Panc1 (cell line): ENCODE data around the gene ZCCHC24. TPM values are rescaled to one million over a fixed set of nuclear protein-coding genes. Genes with fewer than 3 reads are reported as not detected.

Experiments
- ATAC-seq: fragments of 200-7000 bp; cut with Tn5 transposase; 2 replicates; pipeline ENCODE4 v1.9.1; 2020; ENCODE audit warnings: mild to moderate bottlenecking, moderate library complexity
- BruUV-seq: library from RNA; stranded (reverse); fragments of 400-500 nt; replicated peaks from 2 replicates; lab custom pipeline; 2021; lab: Mats Ljungman, UMichigan
- CTCF ChIA-PET: fragments of 300-600 bp; sonication (Branson Sonifier 250); formaldehyde crosslinking; loops from one replicate; lab custom pipeline; 2022; ENCODE audit warnings: antibody characterized with exemption; lab: Charles Lee
- POLR2A ChIA-PET: fragments of 300-600 bp; sonication (Branson Sonifier 250); formaldehyde crosslinking; loops from one replicate; lab custom pipeline; 2022; ENCODE audit warnings: antibody characterized with exemption; lab: Charles Lee
- DNase-seq: peaks from one replicate; pipeline ENCODE4 v3.0.0-alpha.2; 2010; ENCODE audit warnings: low read depth, low spot score
- H3K27ac ChIP-seq: 2 replicates; pipeline ENCODE4 v1.5.1; 2011; ENCODE audit warnings: mild to moderate bottlenecking, low read length, inconsistent platforms
- H3K27me3 ChIP-seq: fragments of 200-500 bp; sonication (Bioruptor generic); 2 replicates; pipeline ENCODE4 v1.6.0; 2014; ENCODE audit warnings: low read length, inconsistent platforms; ENCODE audit not compliant: control insufficient read depth, insufficient read depth
- H3K36me3 ChIP-seq: fragments of 200-500 bp; sonication (Bioruptor generic); 2 replicates; pipeline ENCODE4 v1.5.1; 2014; ENCODE audit warnings: inconsistent platforms, mild to moderate bottlenecking, low read length, moderate library complexity; ENCODE audit not compliant: control insufficient read depth, insufficient read depth
- H3K4me1 ChIP-seq: 2 replicates; pipeline ENCODE4 v1.5.1; 2011; ENCODE audit warnings: inconsistent platforms, mild to moderate bottlenecking, low read length, moderate library complexity; ENCODE audit not compliant: control insufficient read depth, insufficient read depth
- H3K4me3 ChIP-seq, 2 experiments: 2 replicates each; pipeline ENCODE4 v1.5.1; 2011 to 2012; ENCODE audit warnings: low read depth in 2 of 2, low read length in 2 of 2, mild to moderate bottlenecking in 2 of 2, inconsistent platforms in 1 of 2, moderate library complexity in 1 of 2
- H3K9me3 ChIP-seq: fragments of 200-500 bp; sonication (Bioruptor generic); 2 replicates; pipeline ENCODE4 v1.5.1; 2014; ENCODE audit warnings: low read depth, mild to moderate bottlenecking, inconsistent platforms, low read length, moderate library complexity; ENCODE audit not compliant: control insufficient read depth, insufficient read depth
- POLR2AphosphoS5 ChIP-seq: IDR thresholded peaks from 2 replicates; pipeline ENCODE4 v1.6.1; 2012; ENCODE audit warnings: mild to moderate bottlenecking, low read depth, low read length, moderate library complexity
- SIN3A ChIP-seq: IDR thresholded peaks from 2 replicates; pipeline ENCODE4 v1.6.1; 2012; ENCODE audit warnings: low read depth, mild to moderate bottlenecking, low read length, moderate library complexity, borderline replicate concordance; ENCODE audit not compliant: insufficient read depth
- TCF7L2 ChIP-seq: IDR thresholded peaks from 2 replicates; pipeline ENCODE4 v1.6.1; 2011; ENCODE audit warnings: mild to moderate bottlenecking, low read depth, low read length, inconsistent platforms
- in situ Hi-C: cut with HindIII; loops from 2 replicates; pipeline ENCODE4 v1.10.0; 2016; ENCODE audit warnings: low sequenced_read_pairs, low pct_unique_long_range_greater_than_20kb
- intact Hi-C: fragments of 100-400 bp; cut with micrococcal nuclease; formaldehyde crosslinking; loops from one replicate; pipeline ENCODE4 v1.10.0; 2022; ENCODE audit not compliant: unreplicated experiment
- total RNA-seq: library from RNA; stranded (reverse); gene quantifications from one replicate; pipeline ENCODE4 v1.2.1, GENCODE V29; 2021; ENCODE audit not compliant: unreplicated experiment
- TF ChIP-seq, protein P1 (sequence below): fragments of 450-650 bp; IDR thresholded peaks from 2 replicates; pipeline ENCODE4 v1.5.1; 2017; ENCODE audit warnings: mild to moderate bottlenecking
- TF ChIP-seq, protein P2 (sequence below), 2 experiments: IDR thresholded peaks; 2 replicates each; pipeline ENCODE4 v1.6.1; 2011 to 2012; ENCODE audit warnings: low read depth in 2 of 2, control low read depth in 1 of 2, low read length in 1 of 2, mild to moderate bottlenecking in 1 of 2, moderate library complexity in 1 of 2; ENCODE audit not compliant: insufficient read depth in 1 of 2

The ZCCHC24 gene
- total RNA-seq, 1 experiment from 2014 or later, result 7.8 TPM

DNA sequence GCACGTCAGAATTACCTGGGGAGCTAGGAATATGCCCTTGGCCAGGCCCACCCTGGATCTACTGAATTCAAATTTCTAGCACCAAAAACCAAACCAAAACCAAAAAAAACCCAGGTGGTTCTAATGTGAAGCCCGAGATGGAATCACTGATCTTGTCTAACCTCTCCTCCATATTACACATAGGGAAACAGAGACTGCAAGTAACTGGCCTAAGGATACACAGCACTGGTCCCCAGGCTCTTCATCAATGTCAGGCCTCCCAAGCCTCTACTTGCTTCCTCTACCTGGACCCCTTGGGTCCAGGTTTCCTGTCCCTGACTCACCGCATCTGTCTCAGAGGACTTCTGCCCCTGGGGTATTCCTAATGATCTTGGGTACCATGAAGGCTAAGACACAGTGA lies 30.7 kb downstream of the ZCCHC24 start:
- TF ChIP-seq, protein P1, sequence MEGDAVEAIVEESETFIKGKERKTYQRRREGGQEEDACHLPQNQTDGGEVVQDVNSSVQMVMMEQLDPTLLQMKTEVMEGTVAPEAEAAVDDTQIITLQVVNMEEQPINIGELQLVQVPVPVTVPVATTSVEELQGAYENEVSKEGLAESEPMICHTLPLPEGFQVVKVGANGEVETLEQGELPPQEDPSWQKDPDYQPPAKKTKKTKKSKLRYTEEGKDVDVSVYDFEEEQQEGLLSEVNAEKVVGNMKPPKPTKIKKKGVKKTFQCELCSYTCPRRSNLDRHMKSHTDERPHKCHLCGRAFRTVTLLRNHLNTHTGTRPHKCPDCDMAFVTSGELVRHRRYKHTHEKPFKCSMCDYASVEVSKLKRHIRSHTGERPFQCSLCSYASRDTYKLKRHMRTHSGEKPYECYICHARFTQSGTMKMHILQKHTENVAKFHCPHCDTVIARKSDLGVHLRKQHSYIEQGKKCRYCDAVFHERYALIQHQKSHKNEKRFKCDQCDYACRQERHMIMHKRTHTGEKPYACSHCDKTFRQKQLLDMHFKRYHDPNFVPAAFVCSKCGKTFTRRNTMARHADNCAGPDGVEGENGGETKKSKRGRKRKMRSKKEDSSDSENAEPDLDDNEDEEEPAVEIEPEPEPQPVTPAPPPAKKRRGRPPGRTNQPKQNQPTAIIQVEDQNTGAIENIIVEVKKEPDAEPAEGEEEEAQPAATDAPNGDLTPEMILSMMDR, result no peak
- TF ChIP-seq TCF7L2 (no peak), SIN3A (no peak), POLR2AphosphoS5 (no peak)
- TF ChIP-seq, protein P2, sequence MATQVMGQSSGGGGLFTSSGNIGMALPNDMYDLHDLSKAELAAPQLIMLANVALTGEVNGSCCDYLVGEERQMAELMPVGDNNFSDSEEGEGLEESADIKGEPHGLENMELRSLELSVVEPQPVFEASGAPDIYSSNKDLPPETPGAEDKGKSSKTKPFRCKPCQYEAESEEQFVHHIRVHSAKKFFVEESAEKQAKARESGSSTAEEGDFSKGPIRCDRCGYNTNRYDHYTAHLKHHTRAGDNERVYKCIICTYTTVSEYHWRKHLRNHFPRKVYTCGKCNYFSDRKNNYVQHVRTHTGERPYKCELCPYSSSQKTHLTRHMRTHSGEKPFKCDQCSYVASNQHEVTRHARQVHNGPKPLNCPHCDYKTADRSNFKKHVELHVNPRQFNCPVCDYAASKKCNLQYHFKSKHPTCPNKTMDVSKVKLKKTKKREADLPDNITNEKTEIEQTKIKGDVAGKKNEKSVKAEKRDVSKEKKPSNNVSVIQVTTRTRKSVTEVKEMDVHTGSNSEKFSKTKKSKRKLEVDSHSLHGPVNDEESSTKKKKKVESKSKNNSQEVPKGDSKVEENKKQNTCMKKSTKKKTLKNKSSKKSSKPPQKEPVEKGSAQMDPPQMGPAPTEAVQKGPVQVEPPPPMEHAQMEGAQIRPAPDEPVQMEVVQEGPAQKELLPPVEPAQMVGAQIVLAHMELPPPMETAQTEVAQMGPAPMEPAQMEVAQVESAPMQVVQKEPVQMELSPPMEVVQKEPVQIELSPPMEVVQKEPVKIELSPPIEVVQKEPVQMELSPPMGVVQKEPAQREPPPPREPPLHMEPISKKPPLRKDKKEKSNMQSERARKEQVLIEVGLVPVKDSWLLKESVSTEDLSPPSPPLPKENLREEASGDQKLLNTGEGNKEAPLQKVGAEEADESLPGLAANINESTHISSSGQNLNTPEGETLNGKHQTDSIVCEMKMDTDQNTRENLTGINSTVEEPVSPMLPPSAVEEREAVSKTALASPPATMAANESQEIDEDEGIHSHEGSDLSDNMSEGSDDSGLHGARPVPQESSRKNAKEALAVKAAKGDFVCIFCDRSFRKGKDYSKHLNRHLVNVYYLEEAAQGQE (IDR thresholded peaks at IDR 0.05; ENCODE audit: insufficient read depth in 1 of 2, low read depth in 2 of 2, low read length in 1 of 2), result no peak
- no peak for DNase-seq
- in situ Hi-C loops (no loop called here), intact Hi-C loops (no loop called here)
- no peaks in the 10 kb centered on the region for H3K9me3 ChIP-seq
- H3K4me1 ChIP-seq, result no peaks in the 10 kb centered on the region
- no peaks in the 10 kb centered on the region for H3K27me3 ChIP-seq
- CTCF ChIA-PET, result no interaction called here
- POLR2A ChIA-PET, result no interaction called here
- no peaks in the 10 kb centered on the region for H3K36me3 ChIP-seq
- no peak for ATAC-seq
- no peak overlapping the region for H3K4me3 ChIP-seq
- BruUV-seq, result no TSS peak
- H3K27ac ChIP-seq, result no peak overlapping the region

DNA sequence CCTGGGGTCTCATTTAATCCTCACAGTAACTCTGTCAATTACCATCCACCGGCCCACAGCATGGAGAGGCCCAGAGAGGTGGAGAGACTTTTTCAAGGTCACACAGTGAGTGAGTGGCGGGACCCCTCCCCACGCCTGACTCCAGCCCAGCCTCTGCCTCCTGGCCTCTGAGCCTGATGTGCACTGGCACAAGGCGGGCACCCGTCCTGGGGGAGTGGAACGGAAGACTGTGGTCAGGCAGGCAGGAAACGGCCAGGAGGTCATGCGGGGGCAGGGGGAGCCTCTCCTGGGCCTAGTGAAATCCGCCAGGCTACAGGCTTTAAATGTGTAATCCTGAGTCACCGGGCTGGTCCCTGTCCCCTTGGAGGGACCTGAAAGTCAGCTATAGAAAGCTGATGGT lies 32.2 kb downstream of the ZCCHC24 start:
- POLR2A ChIA-PET, result no interaction called here
- Histone ChIP-seq H3K4me1 (no peaks in the 10 kb centered on the region), H3K9me3 (no peaks in the 10 kb centered on the region), H3K4me3 (no peak overlapping the region), H3K27me3 (no peaks in the 10 kb centered on the region), H3K27ac (no peak overlapping the region), H3K36me3 (no peaks in the 10 kb centered on the region)
- TF ChIP-seq, protein P1, result no peak
- TF ChIP-seq TCF7L2 (no peak), SIN3A (no peak), POLR2AphosphoS5 (no peak)
- TF ChIP-seq, protein P2 (IDR thresholded peaks at IDR 0.05; ENCODE audit: insufficient read depth in 1 of 2, low read depth in 2 of 2, low read length in 1 of 2), result no peak
- intact Hi-C loops (no loop called here), in situ Hi-C loops (no loop called here)
- no peak for DNase-seq
- BruUV-seq, result no TSS peak
- CTCF ChIA-PET, result no interaction called here
- no peak for ATAC-seq
